Measurements from ENCODE around the gene NIM1K. TPM values are rescaled to one million over a fixed set of nuclear protein-coding genes. Genes with fewer than 3 reads are reported as not detected.

NIM1K gene
- total RNA-seq, 1 donor from 2014 or later: 0.51 TPM

- ChIA-PET CTCF (interaction anchor here (2.3 kb wide), 1 partner anchor 162 kb away, joined by 9 read pairs; no protein-coding TSS in a partner anchor), POLR2A (no interaction called here)
- TF ChIP-seq CTCF (IDR thresholded peaks at IDR 0.05): no peak
- no peak overlapping the region for H3K27ac Mint-ChIP-seq
- H3K4me3 Mint-ChIP-seq: no peak overlapping the region
- no peaks in the 10 kb centered on the region for H3K27me3 Mint-ChIP-seq
- H3K36me3 Mint-ChIP-seq (ENCODE audit: low read depth): no peaks in the 10 kb centered on the region
- ATAC-seq (ENCODE audit: low read depth) (no peak), DNase-seq (no peak)
- H3K9me3 Mint-ChIP-seq: no peaks in the 10 kb centered on the region
- intact Hi-C loops (cut with micrococcal nuclease): loop anchor here (2.0 to 10.0 kb wide), 2 partner anchors 161 to 257 kb away; partner anchors contain the start of gene TMEM267
- no peaks in the 10 kb centered on the region for H3K4me1 Mint-ChIP-seq
Measured at GRCh38 chr5:43227655-43228054, 35.6 kb downstream of the NIM1K start.

- H3K4me1 Mint-ChIP-seq: no peaks in the 10 kb centered on the region
- TF ChIP-seq CTCF (IDR thresholded peaks at IDR 0.05): no peak
- no peaks in the 10 kb centered on the region for H3K27me3 Mint-ChIP-seq
- DNase-seq: no peak
- CTCF ChIA-PET: no interaction called here
- no peaks in the 10 kb centered on the region for H3K9me3 Mint-ChIP-seq
- H3K27ac Mint-ChIP-seq: no peak overlapping the region
- no peak overlapping the region for H3K4me3 Mint-ChIP-seq
- no peak for ATAC-seq (ENCODE audit: low read depth)
- intact Hi-C loops (cut with micrococcal nuclease): no loop called here
- H3K36me3 Mint-ChIP-seq (ENCODE audit: low read depth): no peaks in the 10 kb centered on the region
- POLR2A ChIA-PET: no interaction called here
Measured at GRCh38 chr5:43230707-43231106, 38.7 kb downstream of the NIM1K start.

- intact Hi-C loops (cut with micrococcal nuclease): loop anchor here (1.0 kb wide), 1 partner anchor 157 kb away; no protein-coding TSS in a partner anchor
- H3K4me3 Mint-ChIP-seq: no peak overlapping the region
- no peaks in the 10 kb centered on the region for H3K9me3 Mint-ChIP-seq
- no peaks in the 10 kb centered on the region for H3K4me1 Mint-ChIP-seq
- ChIA-PET CTCF (interaction anchor here (1.5 kb wide), 1 partner anchor 158 kb away, joined by 6 read pairs; no protein-coding TSS in a partner anchor), POLR2A (no interaction called here)
- no peak for DNase-seq
- ATAC-seq (ENCODE audit: low read depth): no peak
- H3K36me3 Mint-ChIP-seq (ENCODE audit: low read depth): no peaks in the 10 kb centered on the region
- no peaks in the 10 kb centered on the region for H3K27me3 Mint-ChIP-seq
- TF ChIP-seq CTCF (IDR thresholded peaks at IDR 0.05): no peak
- no peak overlapping the region for H3K27ac Mint-ChIP-seq
Measured at GRCh38 chr5:43231977-43232376, 40.0 kb downstream of the NIM1K start.

GRCh38 chr5:43232943-43233833, 41.2 kb downstream of the NIM1K start:
- Mint-ChIP-seq H3K27me3 (peaks cover under 1% of the 10 kb centered on the region), H3K36me3 (ENCODE audit: low read depth) (no peaks in the 10 kb centered on the region), H3K27ac (no peak overlapping the region), H3K4me1 (no peaks in the 10 kb centered on the region), H3K4me3 (no peak overlapping the region), H3K9me3 (no peaks in the 10 kb centered on the region)
- TF ChIP-seq CTCF (IDR thresholded peaks at IDR 0.05): no peak
- intact Hi-C loops (cut with micrococcal nuclease): loop anchor here (1.0 kb wide), 1 partner anchor 156 kb away; no protein-coding TSS in a partner anchor
- ChIA-PET POLR2A (no interaction called here), CTCF (no interaction called here)
- no peak for ATAC-seq (ENCODE audit: low read depth)
- no peak for DNase-seq

GRCh38 chr5:43233946-43234345, 41.9 kb downstream of the NIM1K start:
- no peak for DNase-seq
- POLR2A ChIA-PET: no interaction called here
- Mint-ChIP-seq H3K9me3 (no peaks in the 10 kb centered on the region), H3K36me3 (ENCODE audit: low read depth) (no peaks in the 10 kb centered on the region), H3K27me3 (peaks cover 3% of the 10 kb centered on the region), H3K4me3 (no peak overlapping the region), H3K4me1 (no peaks in the 10 kb centered on the region), H3K27ac (no peak overlapping the region)
- ATAC-seq (ENCODE audit: low read depth): no peak
- TF ChIP-seq CTCF (IDR thresholded peaks at IDR 0.05): no peak
- CTCF ChIA-PET: no interaction called here
- intact Hi-C loops (cut with micrococcal nuclease): no loop called here
